Neural progenitor cell (in vitro differentiated cells): ENCODE measurements around the gene AP2B1. TPM values are rescaled to one million over a fixed set of nuclear protein-coding genes. Genes with fewer than 3 reads are reported as not detected.

ENCODE experiments used
- DNase-seq: peaks from one replicate; pipeline ENCODE4 v3.0.0-alpha.2; 2016; ENCODE audit warnings: low spot score
- H2AFZ ChIP-seq: fragments of 200-600 bp; sonication (generic); replicated peaks from 2 replicates; pipeline ENCODE4 v1.6.1; 2016; ENCODE audit warnings: antibody characterized with exemption
- H3F3A ChIP-seq: fragments of 200-600 bp; sonication (generic); 2 replicates; pipeline ENCODE4 v1.6.1; 2016; ENCODE audit warnings: antibody characterized with exemption, low read depth
- H3K27ac ChIP-seq: fragments of 200-600 bp; sonication (generic); 2 replicates; pipeline ENCODE4 v1.5.1; 2016; ENCODE audit warnings: mild to moderate bottlenecking
- H3K27me3 ChIP-seq: fragments of 200-600 bp; sonication (generic); 2 replicates; pipeline ENCODE4 v1.6.1; 2016; ENCODE audit warnings: mild to moderate bottlenecking, moderate library complexity
- H3K36me3 ChIP-seq: fragments of 200-600 bp; sonication (generic); 2 replicates; pipeline ENCODE4 v1.5.1; 2016
- H3K4me1 ChIP-seq: fragments of 200-600 bp; sonication (generic); 2 replicates; pipeline ENCODE4 v1.6.1; 2016; ENCODE audit warnings: mixed run types
- H3K4me2 ChIP-seq: fragments of 200-600 bp; sonication (generic); 2 replicates; pipeline ENCODE4 v1.6.1; 2016
- H3K4me3 ChIP-seq: fragments of 200-600 bp; sonication (generic); 2 replicates; pipeline ENCODE4 v1.5.1; 2016
- H3K79me2 ChIP-seq: fragments of 200-600 bp; sonication (generic); 2 replicates; pipeline ENCODE4 v1.6.1; 2016; ENCODE audit warnings: low read depth
- H3K9ac ChIP-seq: fragments of 200-600 bp; sonication (generic); 2 replicates; pipeline ENCODE4 v1.6.1; 2016
- H3K9me3 ChIP-seq: fragments of 200-600 bp; sonication (generic); 2 replicates; pipeline ENCODE4 v1.5.1; 2016; ENCODE audit warnings: low read depth
- H4K20me1 ChIP-seq: fragments of 200-600 bp; sonication (generic); 2 replicates; pipeline ENCODE4 v1.6.1; 2016; ENCODE audit warnings: low read depth
- H3K27ac Mint-ChIP-seq: 3 replicates; pipeline ENCODE4 v1.8.0; 2021; ENCODE audit warnings: mixed read lengths
- H3K27me3 Mint-ChIP-seq: 2 replicates; pipeline ENCODE4 v1.8.0; 2022; ENCODE audit warnings: low read depth, mild to moderate bottlenecking, inconsistent platforms, moderate library complexity, mixed read lengths; ENCODE audit not compliant: insufficient read depth
- H3K36me3 Mint-ChIP-seq: 3 replicates; pipeline ENCODE4 v1.8.0; 2021; ENCODE audit warnings: mixed read lengths
- H3K4me1 Mint-ChIP-seq: 3 replicates; pipeline ENCODE4 v1.8.0; 2021; ENCODE audit warnings: mixed read lengths
- H3K4me3 Mint-ChIP-seq: 3 replicates; pipeline ENCODE4 v1.8.0; 2021; ENCODE audit warnings: mild to moderate bottlenecking, moderate library complexity, mixed read lengths
- H3K9me3 Mint-ChIP-seq: 3 replicates; pipeline ENCODE4 v1.8.0; 2020; ENCODE audit warnings: mixed read lengths
- CTCF ChIP-seq: fragments of 200-600 bp; sonication (generic); IDR thresholded peaks from 2 replicates; pipeline ENCODE4 v1.5.1; 2017; ENCODE audit warnings: antibody characterized with exemption, mild to moderate bottlenecking
- EZH2 ChIP-seq: fragments of 200-600 bp; sonication (generic); IDR thresholded peaks from 2 replicates; pipeline ENCODE4 v1.6.1; 2017; ENCODE audit warnings: antibody characterized with exemption, mild to moderate bottlenecking, moderate library complexity
- EZH2phosphoT487 ChIP-seq: fragments of 200-600 bp; sonication (generic); IDR thresholded peaks from 2 replicates; pipeline ENCODE4 v1.6.1; 2017; ENCODE audit warnings: antibody characterized with exemption
- total RNA-seq: library from RNA; depleted of rRNA; stranded (reverse); fragments of >200 nt; gene quantifications from 2 replicates; pipeline ENCODE4 v1.2.3, GENCODE V29; 2015; ENCODE audit warnings: low replicate concordance

AP2B1 gene
- total RNA-seq, 1 donor from 2014 or later = 125 TPM

DNA sequence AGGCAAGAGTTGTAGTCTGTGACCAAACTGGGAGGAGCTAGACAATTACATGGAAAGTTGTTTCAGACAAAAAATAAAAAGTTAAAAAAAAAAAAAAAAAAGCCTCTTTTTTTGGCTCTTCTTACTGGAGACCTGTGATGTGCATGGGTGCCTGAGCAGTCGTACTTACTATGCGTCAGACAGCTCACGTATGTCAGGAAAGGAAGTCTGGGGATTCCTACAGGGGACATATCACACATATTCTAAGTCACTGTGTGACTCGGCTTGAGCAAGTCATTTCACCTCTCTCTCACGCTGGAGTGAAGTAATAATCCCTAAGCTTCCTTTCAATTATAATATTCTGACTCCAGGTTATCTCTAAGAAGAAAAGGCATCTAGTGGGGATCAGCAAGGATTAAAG lies 32.5 kb upstream of the AP2B1 start:
- Histone ChIP-seq H3K27me3 (peaks cover 31% of the 10 kb centered on the region), H3K9ac (no peak overlapping the region), H3F3A (no peaks in the 10 kb centered on the region), H3K4me3 (no peak overlapping the region), H2AFZ (no peak overlapping the region), H4K20me1 (no peaks in the 10 kb centered on the region), H3K4me2 (no peak overlapping the region), H3K4me1 (no peaks in the 10 kb centered on the region), H3K27ac (no peak overlapping the region), H3K36me3 (no peaks in the 10 kb centered on the region), H3K9me3 (no peaks in the 10 kb centered on the region), H3K79me2 (no peaks in the 10 kb centered on the region)
- H3K27me3 Mint-ChIP-seq = peaks cover 4% of the 10 kb centered on the region
- DNase-seq = no peak
- no peak overlapping the region for H3K4me3 Mint-ChIP-seq
- H3K9me3 Mint-ChIP-seq = no peaks in the 10 kb centered on the region
- no peak overlapping the region for H3K27ac Mint-ChIP-seq
- no peaks in the 10 kb centered on the region for H3K36me3 Mint-ChIP-seq
- H3K4me1 Mint-ChIP-seq = peaks cover 3% of the 10 kb centered on the region
- TF ChIP-seq CTCF = no peak
- TF ChIP-seq EZH2 = no peak
- no peak for TF ChIP-seq EZH2phosphoT487

GRCh38 chr17:35555691-35556090 lies 31.4 kb upstream of the AP2B1 start:
- H3K4me3 ChIP-seq = no peak overlapping the region
- TF ChIP-seq EZH2 (no peak), CTCF (peak; percentile 13)
- H3K9me3 Mint-ChIP-seq = no peaks in the 10 kb centered on the region

DNA sequence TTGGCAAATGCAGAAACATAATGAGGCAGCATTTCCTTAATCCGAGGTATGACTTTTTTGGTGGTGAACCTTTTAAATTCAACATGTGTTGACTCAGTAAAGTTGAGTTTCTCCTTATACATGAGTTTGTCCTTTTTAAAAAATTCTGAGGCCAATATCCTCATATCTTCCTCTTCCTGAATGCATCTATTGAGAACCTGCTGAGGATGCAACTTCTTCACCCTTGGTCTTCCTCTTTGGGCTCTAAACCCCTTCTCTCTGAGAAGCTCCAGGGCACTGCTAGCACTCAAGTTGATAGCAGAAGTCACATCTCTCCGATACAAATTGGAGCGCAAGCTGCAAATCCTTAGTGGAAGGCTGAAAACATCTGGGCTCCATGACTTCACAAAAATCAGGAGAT lies 29.8 kb upstream of the AP2B1 start:
- H3K9me3 Mint-ChIP-seq = no peaks in the 10 kb centered on the region
- DNase-seq = no peak
- no peaks in the 10 kb centered on the region for H3F3A ChIP-seq
- H3K9ac ChIP-seq = no peak overlapping the region
- TF ChIP-seq EZH2phosphoT487 (no peak), CTCF (no peak), EZH2 (no peak)
- no peak overlapping the region for H3K27ac Mint-ChIP-seq
- no peaks in the 10 kb centered on the region for H3K36me3 Mint-ChIP-seq
- H3K27me3 Mint-ChIP-seq = peaks cover 2% of the 10 kb centered on the region
- no peaks in the 10 kb centered on the region for H3K9me3 ChIP-seq
- H3K4me3 Mint-ChIP-seq = no peak overlapping the region
- H3K36me3 ChIP-seq = no peaks in the 10 kb centered on the region
- H3K27ac ChIP-seq = no peak overlapping the region
- no peak overlapping the region for H3K4me3 ChIP-seq
- H4K20me1 ChIP-seq = no peaks in the 10 kb centered on the region
- H2AFZ ChIP-seq = no peak overlapping the region
- no peak overlapping the region for H3K4me2 ChIP-seq
- H3K4me1 ChIP-seq = no peaks in the 10 kb centered on the region
- H3K79me2 ChIP-seq = no peaks in the 10 kb centered on the region
- H3K4me1 Mint-ChIP-seq = peaks cover 3% of the 10 kb centered on the region
- peaks cover 33% of the 10 kb centered on the region for H3K27me3 ChIP-seq

More at GRCh38 chr17:35555691-35556090, 31.4 kb upstream of the AP2B1 start:
- no peak for DNase-seq
- no peaks in the 10 kb centered on the region for H3K9me3 ChIP-seq
- H3F3A ChIP-seq = no peaks in the 10 kb centered on the region
- Mint-ChIP-seq H3K36me3 (no peaks in the 10 kb centered on the region), H3K27me3 (peaks cover 2% of the 10 kb centered on the region), H3K4me3 (no peak overlapping the region), H3K27ac (no peak overlapping the region), H3K4me1 (peaks cover 3% of the 10 kb centered on the region)
- H3K4me1 ChIP-seq = no peaks in the 10 kb centered on the region
- peaks cover 33% of the 10 kb centered on the region for H3K27me3 ChIP-seq
- H3K36me3 ChIP-seq = no peaks in the 10 kb centered on the region
- no peak overlapping the region for H3K9ac ChIP-seq
- H3K79me2 ChIP-seq = no peaks in the 10 kb centered on the region
- no peaks in the 10 kb centered on the region for H4K20me1 ChIP-seq
- no peak overlapping the region for H3K4me2 ChIP-seq
- H3K27ac ChIP-seq = no peak overlapping the region
- no peak overlapping the region for H2AFZ ChIP-seq
